HG03159 (cell line): ENCODE data around the gene SLC16A12.

ENCODE experiments used
- ATAC-seq: cut with Tn5 transposase; IDR thresholded peaks from one replicate; pipeline ENCODE4 v1.9.1; 2021; ENCODE audit warnings: mild to moderate bottlenecking, moderate library complexity; ENCODE audit not compliant: unreplicated experiment

SLC16A12 gene

GRCh38 chr10:89515031-89515841 is 20.2 kb downstream of the SLC16A12 start:
- ATAC-seq = no peak

- ATAC-seq = no peak
These were observed 22.2 kb downstream of the SLC16A12 start for GRCh38 chr10:89513206-89513605.

- no peak for ATAC-seq
These were observed 29.6 kb downstream of the SLC16A12 start for GRCh38 chr10:89505640-89506275.

GRCh38 chr10:89504691-89505090 is 30.7 kb downstream of the SLC16A12 start:
- ATAC-seq = no peak

GRCh38 chr10:89503652-89504370 is 31.6 kb downstream of the SLC16A12 start:
- ATAC-seq = no peak

GRCh38 chr10:89503151-89503550 is 32.2 kb downstream of the SLC16A12 start:
- ATAC-seq = no peak

- no peak for ATAC-seq
These were observed 32.8 kb downstream of the SLC16A12 start for GRCh38 chr10:89502549-89502948.

- no peak for ATAC-seq
These were observed 40.8 kb downstream of the SLC16A12 start for GRCh38 chr10:89494575-89494974.

GRCh38 chr10:89494068-89494467 is 41.3 kb downstream of the SLC16A12 start:
- no peak for ATAC-seq

GRCh38 chr10:89491932-89492331 is 43.5 kb downstream of the SLC16A12 start:
- no peak for ATAC-seq

- no peak for ATAC-seq
These were observed 44.6 kb downstream of the SLC16A12 start for GRCh38 chr10:89490596-89491335.

- no peak for ATAC-seq
These were observed 53.1 kb downstream of the SLC16A12 start for GRCh38 chr10:89482256-89482655.

GRCh38 chr10:89481662-89482061 is 53.7 kb downstream of the SLC16A12 start:
- no peak for ATAC-seq

- no peak for ATAC-seq
These were observed 55.5 kb downstream of the SLC16A12 start for GRCh38 chr10:89479771-89480446.

- no peak for ATAC-seq
These were observed 56.4 kb downstream of the SLC16A12 start for GRCh38 chr10:89478739-89479654.

- no peak for ATAC-seq
These were observed 57.2 kb downstream of the SLC16A12 start for GRCh38 chr10:89478085-89478738.

GRCh38 chr10:89476150-89476549 is 59.2 kb downstream of the SLC16A12 start:
- no peak for ATAC-seq

GRCh38 chr10:89475591-89475998 is 59.8 kb downstream of the SLC16A12 start:
- no peak for ATAC-seq

- ATAC-seq = no peak
These were observed 60.3 kb downstream of the SLC16A12 start for GRCh38 chr10:89475125-89475524.
